Nephron progenitor cell (in vitro differentiated cells): ENCODE measurements around the gene TUBB6.

Experiments used
- DNase-seq: peaks from one replicate; pipeline ENCODE4 v3.0.0; 2021
- H3K27ac Mint-ChIP-seq: 2 replicates; pipeline ENCODE4 v1.8.0; 2021; ENCODE audit warnings: mild to moderate bottlenecking, moderate library complexity, mixed read lengths
- H3K27me3 Mint-ChIP-seq: 2 replicates; pipeline ENCODE4 v1.8.0; 2021; ENCODE audit warnings: mild to moderate bottlenecking, low read depth, mixed read lengths; ENCODE audit not compliant: poor library complexity
- H3K36me3 Mint-ChIP-seq: 2 replicates; pipeline ENCODE4 v1.8.0; 2021; ENCODE audit warnings: low read depth, mixed read lengths
- H3K4me1 Mint-ChIP-seq: 2 replicates; pipeline ENCODE4 v1.8.0; 2021; ENCODE audit warnings: mixed read lengths
- H3K4me3 Mint-ChIP-seq: 2 replicates; pipeline ENCODE4 v1.8.0; 2021; ENCODE audit warnings: mild to moderate bottlenecking, moderate library complexity, mixed read lengths
- H3K9me3 Mint-ChIP-seq: 2 replicates; pipeline ENCODE4 v1.8.0; 2021; ENCODE audit warnings: mild to moderate bottlenecking, moderate library complexity, mixed read lengths
- TF ChIP-seq, protein P1 (sequence below): fragments of 200-600 bp; sonication (generic); IDR thresholded peaks from 2 replicates; pipeline ENCODE4 v1.5.0; 2021; ENCODE audit warnings: antibody characterized with exemption

Gene TUBB6

DNA sequence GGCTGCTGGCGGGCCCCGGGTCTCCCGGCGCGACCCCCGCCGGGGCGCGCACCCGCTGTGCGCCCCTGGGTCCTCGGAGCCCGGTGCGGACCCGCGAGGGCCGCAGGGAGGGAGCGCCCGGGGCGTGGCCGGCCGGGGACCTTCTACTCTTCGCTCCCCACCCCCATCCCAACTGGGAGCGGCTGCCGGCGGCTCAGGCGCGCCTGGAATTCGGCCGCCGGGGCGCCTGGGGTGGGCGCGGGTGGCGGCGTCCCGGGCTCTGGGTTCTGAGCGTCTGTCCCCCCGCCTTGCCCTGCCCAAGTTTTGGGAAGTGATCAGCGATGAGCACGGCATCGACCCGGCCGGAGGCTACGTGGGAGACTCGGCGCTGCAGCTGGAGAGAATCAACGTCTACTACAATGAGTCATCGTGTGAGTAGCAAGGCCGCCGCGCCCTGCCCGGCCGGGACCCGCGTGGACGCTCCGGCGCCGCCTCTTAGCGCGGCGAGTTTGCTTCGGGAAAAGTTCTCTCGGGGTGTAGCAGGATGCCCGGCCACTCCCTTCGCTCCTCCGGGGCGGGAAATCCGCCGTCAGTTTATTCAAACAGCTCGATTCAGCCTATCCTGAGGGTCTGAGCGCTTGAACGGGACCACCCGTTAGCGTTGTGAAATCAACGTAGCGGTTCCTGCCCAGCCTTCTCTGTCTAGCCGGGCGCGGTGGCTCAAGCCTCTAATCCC lies 502 bp downstream of the TUBB6 start:
- Mint-ChIP-seq H3K4me1 (peaks cover 40% of the 10 kb centered on the region), H3K4me3 (peak overlapping the region; percentile 82), H3K27me3 (peaks cover 49% of the 10 kb centered on the region), H3K9me3 (peaks cover 36% of the 10 kb centered on the region), H3K27ac (no peak overlapping the region), H3K36me3 (peaks cover 39% of the 10 kb centered on the region)
- peak; percentile 74 for DNase-seq
- TF ChIP-seq, protein P1, sequence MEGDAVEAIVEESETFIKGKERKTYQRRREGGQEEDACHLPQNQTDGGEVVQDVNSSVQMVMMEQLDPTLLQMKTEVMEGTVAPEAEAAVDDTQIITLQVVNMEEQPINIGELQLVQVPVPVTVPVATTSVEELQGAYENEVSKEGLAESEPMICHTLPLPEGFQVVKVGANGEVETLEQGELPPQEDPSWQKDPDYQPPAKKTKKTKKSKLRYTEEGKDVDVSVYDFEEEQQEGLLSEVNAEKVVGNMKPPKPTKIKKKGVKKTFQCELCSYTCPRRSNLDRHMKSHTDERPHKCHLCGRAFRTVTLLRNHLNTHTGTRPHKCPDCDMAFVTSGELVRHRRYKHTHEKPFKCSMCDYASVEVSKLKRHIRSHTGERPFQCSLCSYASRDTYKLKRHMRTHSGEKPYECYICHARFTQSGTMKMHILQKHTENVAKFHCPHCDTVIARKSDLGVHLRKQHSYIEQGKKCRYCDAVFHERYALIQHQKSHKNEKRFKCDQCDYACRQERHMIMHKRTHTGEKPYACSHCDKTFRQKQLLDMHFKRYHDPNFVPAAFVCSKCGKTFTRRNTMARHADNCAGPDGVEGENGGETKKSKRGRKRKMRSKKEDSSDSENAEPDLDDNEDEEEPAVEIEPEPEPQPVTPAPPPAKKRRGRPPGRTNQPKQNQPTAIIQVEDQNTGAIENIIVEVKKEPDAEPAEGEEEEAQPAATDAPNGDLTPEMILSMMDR, result no peak

DNA sequence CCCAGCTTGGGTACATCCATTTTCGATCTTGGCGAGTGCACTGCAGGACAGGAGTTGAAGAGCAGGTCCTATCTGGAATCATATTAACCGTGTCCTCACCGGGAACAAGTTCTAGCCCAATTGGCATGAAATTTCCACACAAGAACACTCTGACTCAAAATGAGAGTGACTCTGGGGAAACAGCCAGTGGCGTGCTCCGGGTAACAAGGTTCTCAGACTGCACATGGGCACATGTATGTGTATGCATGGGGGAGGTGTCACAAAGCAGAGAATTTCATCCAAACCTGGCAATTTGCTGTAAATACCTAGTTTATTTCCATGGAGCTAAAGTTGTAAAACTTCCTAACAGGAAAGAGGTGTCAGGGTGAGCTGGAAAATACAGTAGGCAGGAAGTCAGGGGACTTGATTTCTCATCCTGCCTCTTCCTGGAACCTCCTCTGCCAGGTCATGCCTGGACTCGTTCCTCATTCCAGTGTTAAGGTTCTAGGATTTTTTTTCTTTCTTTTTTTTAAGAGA lies 1.7 kb downstream of the TUBB6 start:
- no peak for DNase-seq
- Mint-ChIP-seq H3K27me3 (peaks cover 42% of the 10 kb centered on the region), H3K4me1 (peaks cover 31% of the 10 kb centered on the region), H3K9me3 (peaks cover 37% of the 10 kb centered on the region), H3K4me3 (peak overlapping the region; percentile 82), H3K27ac (no peak overlapping the region), H3K36me3 (peaks cover 47% of the 10 kb centered on the region)
- TF ChIP-seq, protein P1, result no peak

DNA sequence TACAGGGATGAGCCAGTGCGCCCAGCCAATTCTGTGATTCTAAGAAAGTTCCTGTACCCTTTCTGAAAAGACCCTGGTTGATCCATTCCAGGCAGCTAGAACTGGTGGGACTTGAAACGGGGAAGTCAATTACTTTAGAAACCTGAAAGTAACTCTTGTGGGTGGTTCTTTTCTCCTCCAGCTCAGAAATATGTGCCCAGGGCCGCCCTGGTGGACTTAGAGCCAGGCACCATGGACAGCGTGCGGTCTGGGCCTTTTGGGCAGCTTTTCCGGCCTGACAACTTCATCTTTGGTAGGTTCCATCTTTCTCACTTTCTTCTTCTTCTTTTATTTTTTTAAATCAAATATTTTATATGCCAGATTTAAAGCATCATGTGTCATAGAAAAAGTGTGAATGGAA lies 2.7 kb downstream of the TUBB6 start:
- no peak for DNase-seq
- no peak overlapping the region for H3K27ac Mint-ChIP-seq
- H3K4me1 Mint-ChIP-seq, result peaks cover 24% of the 10 kb centered on the region
- H3K36me3 Mint-ChIP-seq, result peaks cover 52% of the 10 kb centered on the region
- peaks cover 33% of the 10 kb centered on the region for H3K27me3 Mint-ChIP-seq
- H3K9me3 Mint-ChIP-seq, result peaks cover 37% of the 10 kb centered on the region
- TF ChIP-seq, protein P1, result no peak
- no peak overlapping the region for H3K4me3 Mint-ChIP-seq

DNA sequence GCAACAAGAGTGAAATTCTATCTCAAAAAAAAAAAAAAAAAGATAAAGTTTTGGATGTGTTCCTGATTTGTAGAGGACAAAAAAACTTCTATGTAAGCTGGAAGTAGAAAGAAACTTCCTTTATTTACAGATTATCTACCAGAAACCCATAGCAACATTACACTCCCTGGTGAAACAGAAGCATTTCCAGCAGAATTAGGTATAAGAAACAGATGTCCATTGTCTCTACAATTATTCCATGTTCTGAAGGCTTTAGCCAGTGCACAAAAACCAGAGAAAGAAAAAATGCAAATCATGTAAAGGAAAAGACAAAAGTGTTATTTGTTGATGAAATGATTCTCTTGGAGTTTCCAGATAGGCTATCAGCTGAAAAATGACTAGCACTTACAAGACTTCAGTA lies 4.9 kb downstream of the TUBB6 start:
- no peak for DNase-seq
- H3K27me3 Mint-ChIP-seq, result peaks cover 14% of the 10 kb centered on the region
- H3K4me1 Mint-ChIP-seq, result peaks cover 7% of the 10 kb centered on the region
- H3K9me3 Mint-ChIP-seq, result peaks cover 37% of the 10 kb centered on the region
- H3K4me3 Mint-ChIP-seq, result no peak overlapping the region
- TF ChIP-seq, protein P1, result no peak
- no peak overlapping the region for H3K27ac Mint-ChIP-seq
- H3K36me3 Mint-ChIP-seq, result peaks cover 59% of the 10 kb centered on the region

DNA sequence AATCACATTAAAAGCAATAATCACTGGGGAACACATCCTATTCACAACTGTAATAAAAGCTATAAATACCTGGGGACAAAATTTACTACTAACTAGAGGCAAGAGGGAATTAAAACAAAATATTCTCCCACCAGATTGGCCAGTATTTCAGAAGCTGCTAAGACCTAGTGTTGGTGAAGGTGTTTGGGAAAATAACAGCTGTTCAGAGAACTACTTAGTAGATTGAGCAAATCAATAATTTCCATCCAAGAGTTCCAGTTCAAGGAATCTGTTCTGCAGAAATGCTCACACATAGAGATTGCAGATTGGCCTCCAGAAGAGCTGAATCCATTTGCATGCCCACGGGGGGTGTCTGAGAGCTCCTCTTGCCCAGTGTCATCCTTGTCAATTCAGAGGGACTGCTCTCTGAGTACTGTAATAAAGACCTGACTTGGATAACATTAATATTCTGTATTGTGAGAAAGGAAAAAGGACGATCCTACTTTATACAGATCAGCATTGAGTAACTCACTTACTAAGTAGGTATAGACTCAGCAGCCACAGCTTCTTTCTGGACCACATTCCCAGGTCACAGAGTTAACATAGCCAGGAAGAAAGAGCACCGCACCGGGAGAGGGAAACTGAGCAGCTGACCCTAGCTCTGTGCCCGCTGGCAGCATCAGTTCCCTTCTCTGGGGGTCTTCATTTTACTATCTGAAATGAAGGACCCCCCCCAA lies 5.6 kb downstream of the TUBB6 start:
- peaks cover 59% of the 10 kb centered on the region for H3K36me3 Mint-ChIP-seq
- H3K9me3 Mint-ChIP-seq, result peaks cover 37% of the 10 kb centered on the region
- H3K27me3 Mint-ChIP-seq, result peaks cover 12% of the 10 kb centered on the region
- H3K27ac Mint-ChIP-seq, result no peak overlapping the region
- H3K4me1 Mint-ChIP-seq, result peaks cover 7% of the 10 kb centered on the region
- TF ChIP-seq, protein P1, result no peak
- no peak for DNase-seq
- H3K4me3 Mint-ChIP-seq, result no peak overlapping the region
